GM12874 (cell line): ENCODE data around the gene TRABD2A.

Experiments
- CTCF ChIP-seq: IDR thresholded peaks from 2 replicates; pipeline ENCODE4 v1.5.1; 2011; ENCODE audit warnings: low read depth, mild to moderate bottlenecking, control low read depth, low read length, moderate library complexity; ENCODE audit not compliant: insufficient read depth

TRABD2A gene

GRCh38 chr2:84880395-84880644 lies 564 bp downstream of the TRABD2A start:
- TF ChIP-seq CTCF, result no peak

GRCh38 chr2:84879584-84880394 lies 1.1 kb downstream of the TRABD2A start:
- no peak for TF ChIP-seq CTCF

GRCh38 chr2:84878896-84879583 lies 1.8 kb downstream of the TRABD2A start:
- TF ChIP-seq CTCF, result no peak

- no peak for TF ChIP-seq CTCF
These were observed 2.4 kb downstream of the TRABD2A start for GRCh38 chr2:84878459-84878858.

- TF ChIP-seq CTCF, result no peak
These were observed 4.5 kb downstream of the TRABD2A start for GRCh38 chr2:84876369-84876768.

GRCh38 chr2:84875213-84875560 lies 5.7 kb downstream of the TRABD2A start:
- no peak for TF ChIP-seq CTCF

GRCh38 chr2:84874381-84875212 lies 6.3 kb downstream of the TRABD2A start:
- TF ChIP-seq CTCF, result no peak
